HG02610 (cell line): ENCODE measurements around the gene PITPNM1.
"Not testable (repeated sequence)": the region's sequence is repeated elsewhere in the genome, so short reads cannot be mapped to it uniquely, and the experiment has no call there.

Source experiments
- ATAC-seq: cut with Tn5 transposase; IDR thresholded peaks from one replicate; pipeline ENCODE4 v1.9.1; 2021; ENCODE audit warnings: mild to moderate bottlenecking, moderate library complexity; ENCODE audit not compliant: unreplicated experiment

Gene PITPNM1

DNA sequence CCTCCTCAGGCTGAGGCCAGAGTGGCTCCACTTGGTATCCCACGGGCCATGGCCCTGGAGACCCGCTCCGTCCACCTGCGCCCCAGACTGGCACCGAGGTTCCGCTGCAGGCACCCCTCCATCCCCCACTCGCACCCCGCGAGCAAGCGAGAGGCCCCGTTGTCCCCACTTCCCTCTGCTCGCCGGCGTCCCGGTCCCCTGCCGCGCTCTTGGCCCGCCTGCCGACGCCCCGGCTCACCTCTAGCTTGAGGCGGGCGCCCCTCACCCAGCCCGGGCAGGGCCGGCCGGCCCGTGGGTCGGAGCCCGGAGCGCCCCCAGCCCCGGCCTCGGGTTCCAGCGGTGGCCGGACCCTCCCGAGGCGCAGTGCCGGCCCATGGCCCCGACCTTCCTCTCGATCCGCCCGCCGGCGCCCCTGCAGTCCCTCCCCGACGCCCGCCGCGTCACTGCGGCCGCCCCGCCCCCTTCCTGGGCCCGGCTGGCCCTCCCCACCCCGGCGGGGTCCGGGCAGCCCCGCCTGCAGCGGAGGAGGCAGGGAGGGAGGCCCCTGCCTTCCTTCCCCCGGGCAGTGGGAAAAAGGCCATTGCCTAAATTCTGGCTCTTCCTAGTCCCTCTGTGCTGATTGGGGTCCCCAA, at the start of gene PITPNM1:
Gene PITPNM1 (minus strand): TSS at position 414 of the 632 bp plus-strand sequence. CDS start 1,183 bp downstream, outside the sequence.
- ATAC-seq, result no peak

DNA sequence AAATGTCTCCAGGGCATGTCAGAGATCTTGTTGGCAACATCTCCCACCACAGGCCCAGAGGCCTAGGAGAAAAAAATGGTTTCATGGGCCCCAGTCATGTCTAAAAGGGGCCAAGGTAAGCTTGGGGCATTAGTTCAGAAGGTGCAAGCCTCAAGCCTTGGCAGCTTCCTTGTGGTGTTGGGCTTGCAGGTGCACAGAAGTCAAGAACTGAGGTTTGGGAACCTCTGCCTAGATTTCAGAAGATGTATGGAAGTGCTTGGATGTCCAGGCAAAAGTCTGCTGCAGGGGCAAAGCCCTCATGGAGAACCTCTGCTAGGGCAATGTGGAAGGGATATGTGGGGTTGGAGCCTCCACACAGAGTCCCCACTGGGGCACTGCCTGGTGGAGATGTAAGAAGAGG, 46.5 kb upstream of the PITPNM1 start:
- not testable (repeated sequence) for ATAC-seq

DNA sequence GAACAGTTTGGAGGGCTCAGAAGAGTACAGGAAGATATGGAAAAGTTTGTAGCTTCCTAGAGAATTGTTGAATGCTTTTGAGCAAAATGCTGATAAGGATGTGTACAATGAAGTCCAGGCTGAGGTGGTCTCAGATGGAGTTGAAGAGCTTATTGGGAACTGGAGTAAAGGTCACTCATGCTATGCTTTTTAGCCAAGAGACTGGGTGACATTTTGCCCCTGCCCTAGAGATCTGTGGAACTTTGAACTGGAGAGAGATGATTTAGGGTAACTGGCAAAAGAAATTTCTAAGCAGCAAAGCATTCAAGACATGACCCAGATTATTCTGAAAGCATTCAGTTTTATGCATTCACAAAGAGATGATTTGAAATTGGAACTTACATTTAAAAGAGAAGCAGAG, 46.0 kb upstream of the PITPNM1 start:
- ATAC-seq, result no peak

DNA sequence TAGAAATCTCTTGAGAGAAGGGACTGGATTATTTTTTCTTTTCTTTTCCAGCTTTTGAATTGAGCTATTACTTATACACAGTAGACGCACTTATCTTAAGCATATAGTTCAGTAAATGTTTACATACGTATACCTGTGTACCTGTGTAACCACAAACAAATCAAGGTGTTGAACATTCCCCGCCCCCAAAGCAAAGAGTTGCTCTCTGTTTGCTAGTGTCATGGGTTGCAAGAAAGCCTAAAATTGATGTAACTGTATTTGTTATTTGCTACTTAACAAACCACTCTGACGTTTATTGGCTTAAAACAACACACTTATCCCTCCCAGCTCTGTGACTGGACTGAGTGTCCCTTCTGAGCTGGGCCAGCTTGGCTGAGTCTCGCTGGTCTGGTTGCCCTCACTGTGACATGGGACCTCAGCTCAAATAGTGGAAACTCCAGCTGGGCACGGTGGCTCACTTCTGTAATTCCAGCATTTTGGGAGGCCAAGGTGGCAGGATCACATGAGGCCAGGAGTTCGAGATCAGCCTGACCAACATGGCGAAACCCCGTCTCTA, 43.5 kb upstream of the PITPNM1 start:
- no peak for ATAC-seq

DNA sequence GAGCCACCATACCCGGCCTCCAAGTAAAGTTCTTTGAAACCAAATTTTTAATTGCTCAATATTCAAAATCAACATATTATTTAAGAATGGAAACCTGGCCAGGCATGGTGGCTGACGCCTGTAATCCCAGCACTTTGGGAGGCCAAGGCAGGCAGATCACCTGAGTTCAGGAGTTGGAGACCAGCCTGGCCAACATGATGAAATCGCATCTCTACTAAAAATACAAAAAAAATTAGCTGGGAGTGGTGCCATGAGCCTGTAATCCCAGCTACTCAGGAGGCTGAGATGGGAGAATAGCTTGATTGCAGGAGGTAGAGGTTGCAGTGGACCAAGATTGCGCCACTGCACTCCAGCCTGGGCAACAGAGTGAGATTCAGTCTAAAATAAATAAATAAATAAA, 42.9 kb upstream of the PITPNM1 start:
- ATAC-seq, result not testable (repeated sequence)

DNA sequence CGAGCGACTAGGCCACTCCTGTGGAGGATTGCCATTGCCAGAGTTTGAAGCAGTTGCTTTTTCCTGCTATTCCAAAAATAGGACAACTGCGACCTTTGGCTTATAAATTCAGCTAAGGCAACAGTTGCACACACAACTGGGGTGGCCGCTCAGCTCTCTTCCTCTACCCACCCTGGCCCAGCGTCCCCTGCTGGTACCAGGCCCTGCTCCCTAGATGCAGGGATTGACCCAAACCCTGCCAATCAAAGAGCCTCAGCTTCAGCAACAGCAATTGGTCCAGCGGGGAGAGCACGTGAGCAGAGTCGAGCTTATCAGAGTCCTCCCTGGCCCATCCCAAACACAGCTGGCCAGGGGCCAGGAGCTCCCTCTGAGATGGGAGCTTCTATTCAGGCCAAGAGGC, 40.1 kb upstream of the PITPNM1 start:
- ATAC-seq, result no peak

DNA sequence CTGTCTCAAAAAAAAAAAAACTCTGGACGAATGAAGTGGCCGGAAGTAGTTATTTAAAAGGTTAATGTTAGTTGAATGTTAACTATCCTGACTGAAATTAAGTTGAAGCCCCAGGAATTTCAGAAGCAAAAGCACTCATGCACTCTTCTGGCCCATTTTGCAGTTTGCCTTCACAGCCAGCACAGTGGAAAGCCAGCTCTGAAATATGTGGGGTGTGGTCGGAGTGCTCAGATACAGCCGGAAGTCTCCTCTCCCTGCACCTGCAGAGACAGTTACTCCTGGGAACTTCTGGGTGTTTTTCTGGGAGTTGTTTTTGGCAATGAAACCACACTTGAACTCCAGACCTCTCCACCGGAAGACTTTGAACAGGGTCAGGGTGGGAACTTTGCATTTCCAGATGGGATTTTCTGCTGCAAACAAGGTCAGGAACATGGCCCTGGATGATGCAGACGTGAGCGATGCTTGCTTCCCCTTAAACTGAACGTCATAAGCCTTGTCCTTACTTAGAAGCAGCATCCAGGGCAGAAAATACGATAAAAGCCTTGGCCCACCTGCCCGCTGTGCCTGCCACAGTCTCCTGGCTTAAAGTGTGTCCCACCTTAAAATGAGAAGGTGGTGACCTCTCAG, 39.6 kb upstream of the PITPNM1 start:
- ATAC-seq, result no peak

DNA sequence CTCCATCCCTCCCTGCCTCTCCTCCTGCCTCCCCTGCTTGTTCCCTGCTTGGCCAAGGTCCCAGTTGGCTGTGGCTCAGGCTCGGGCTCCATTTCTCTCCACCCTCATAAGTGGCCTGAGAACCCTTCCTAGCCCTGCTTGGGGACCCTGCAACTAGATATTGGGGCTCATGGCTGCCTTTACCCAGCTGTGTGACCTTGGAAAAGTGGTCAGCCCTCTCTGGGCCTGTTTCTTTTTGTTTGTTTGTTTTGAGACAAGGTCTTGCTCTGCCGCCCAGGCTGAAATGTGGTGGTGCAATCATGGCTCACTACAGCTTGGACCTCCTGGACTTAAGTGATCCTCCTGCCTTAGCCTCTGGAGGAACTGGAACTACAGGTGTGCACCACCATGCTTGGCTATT, 38.4 kb upstream of the PITPNM1 start:
- ATAC-seq, result no peak

DNA sequence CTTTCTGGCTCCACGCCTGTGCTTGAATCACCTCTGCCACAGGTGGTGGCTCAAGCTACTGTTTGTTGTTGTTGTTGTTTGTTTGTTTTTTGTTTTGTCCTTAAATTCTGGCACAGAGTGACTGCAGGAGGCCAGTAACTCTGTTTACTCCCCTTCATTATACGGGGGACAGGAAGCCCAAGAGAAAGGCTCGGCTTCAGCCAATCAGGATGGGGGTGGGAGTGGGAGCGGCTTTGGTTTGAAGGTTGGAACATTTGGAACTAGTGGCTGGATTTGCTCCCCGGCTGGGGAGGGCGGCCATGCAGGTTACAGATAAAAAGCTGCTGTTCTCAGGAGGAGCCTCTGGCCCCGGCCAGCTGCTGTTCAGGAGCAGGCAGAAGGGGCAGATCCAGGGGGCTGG, 37.8 kb upstream of the PITPNM1 start:
- ATAC-seq, result no peak

DNA sequence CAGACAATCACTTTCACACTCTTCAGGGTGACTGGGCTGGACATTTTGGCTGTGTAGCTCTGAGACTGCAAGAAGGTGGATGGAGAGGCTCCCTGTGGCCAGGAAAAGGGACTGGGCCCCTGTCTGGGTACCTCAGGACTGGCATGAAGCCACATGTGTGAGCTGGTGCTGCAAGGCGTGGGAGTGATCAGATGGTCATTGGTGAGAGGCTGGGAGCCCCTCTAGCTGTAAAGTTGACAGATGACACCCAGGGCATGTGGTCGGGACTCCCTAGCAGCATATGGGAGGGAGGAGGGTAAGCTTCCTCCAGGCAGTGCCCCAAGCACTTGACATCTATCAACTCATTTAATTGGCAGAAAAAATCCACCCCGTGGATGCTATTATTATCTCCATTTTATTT, 37.0 kb upstream of the PITPNM1 start:
- no peak for ATAC-seq

DNA sequence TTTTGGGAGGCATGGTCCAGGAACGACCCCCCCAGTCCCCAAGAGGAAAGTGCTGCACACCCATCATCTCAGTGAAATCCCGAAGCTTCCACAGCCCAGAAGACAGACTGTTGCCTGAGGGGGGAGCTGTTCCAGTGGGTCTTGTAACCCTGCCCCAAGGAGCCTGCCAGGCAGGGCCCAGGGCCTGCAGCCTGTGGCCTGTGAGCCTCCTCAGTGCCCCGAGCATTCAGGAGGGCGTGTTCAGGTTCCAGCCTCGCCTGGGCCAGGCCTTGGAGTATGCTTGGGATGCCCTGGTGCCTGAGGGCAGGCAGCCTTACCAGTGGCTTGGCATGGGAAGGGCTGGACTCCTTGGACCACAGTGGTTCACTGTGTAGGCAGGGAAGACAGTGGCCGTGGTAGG, 36.0 kb upstream of the PITPNM1 start:
- ATAC-seq, result no peak

DNA sequence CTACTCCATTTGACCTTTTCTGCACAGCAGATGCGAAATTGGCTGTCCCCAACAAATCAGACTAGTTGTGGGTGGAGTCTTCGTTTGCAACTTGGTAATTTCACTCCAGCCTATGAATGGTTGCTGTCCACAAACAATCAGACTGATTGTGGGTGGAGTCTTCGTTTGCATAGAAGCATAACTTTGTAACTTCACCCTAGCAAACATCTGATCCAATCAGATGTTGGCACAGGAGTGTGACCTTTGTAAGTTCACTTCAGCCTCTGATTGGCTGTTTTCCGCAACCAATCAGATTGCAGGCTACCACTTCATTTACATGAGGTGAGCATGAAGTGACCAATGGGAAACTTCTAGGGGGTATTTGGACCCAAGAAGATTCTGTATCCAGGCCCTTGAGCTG, 34.4 kb upstream of the PITPNM1 start:
- ATAC-seq, result no peak

DNA sequence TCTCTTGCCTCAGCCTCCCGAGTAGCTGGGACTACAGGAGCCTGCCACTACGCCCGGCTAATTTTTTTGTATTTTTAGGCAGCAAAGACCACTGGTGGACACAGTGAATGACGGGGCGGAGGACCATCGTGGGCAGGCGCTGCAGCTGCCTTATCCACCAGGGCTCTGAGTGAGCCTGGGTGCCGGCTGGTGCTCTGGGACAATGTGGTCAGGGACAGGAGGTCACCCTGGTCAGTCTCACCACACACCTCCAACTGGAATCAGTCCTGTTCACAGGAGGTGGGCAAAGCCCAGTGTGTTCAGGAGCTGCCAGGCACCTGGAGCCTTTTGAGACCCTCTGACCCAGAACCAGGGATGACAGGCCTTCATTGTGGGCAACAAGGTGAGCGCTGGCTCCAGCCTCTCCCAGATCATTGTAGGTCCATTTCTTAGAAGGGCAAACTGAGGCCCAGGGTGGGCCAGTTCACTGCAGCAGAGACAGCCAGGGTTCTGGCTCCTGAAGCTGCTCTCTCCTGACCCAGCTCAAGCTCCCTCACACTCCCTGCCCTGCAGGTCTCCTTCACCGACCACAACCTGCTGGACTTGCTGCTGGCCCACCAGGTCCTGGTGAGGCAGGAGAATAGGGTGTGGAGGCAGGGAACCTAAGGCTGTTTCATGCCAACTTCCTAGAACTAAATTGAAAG, 33.8 kb upstream of the PITPNM1 start:
- ATAC-seq, result no peak

DNA sequence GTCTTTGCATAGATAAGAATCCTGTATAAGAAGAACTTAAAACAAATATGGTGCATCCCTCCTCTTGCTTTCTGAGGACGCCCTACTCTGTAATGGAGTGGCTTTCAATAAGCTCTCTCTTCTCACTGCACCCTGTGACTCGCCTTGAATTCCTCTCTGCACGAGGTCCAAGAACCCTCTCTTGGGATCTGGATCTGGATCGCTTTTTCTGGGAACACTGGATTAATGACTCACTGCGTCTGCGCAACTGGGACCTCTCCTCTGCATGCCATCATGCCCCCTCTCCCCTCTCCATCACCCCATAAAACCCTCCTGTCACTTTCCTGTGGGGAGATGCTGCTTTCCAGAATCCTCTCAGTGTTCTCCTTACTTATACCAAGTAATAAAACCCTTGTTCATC, 33.1 kb upstream of the PITPNM1 start:
- no peak for ATAC-seq

DNA sequence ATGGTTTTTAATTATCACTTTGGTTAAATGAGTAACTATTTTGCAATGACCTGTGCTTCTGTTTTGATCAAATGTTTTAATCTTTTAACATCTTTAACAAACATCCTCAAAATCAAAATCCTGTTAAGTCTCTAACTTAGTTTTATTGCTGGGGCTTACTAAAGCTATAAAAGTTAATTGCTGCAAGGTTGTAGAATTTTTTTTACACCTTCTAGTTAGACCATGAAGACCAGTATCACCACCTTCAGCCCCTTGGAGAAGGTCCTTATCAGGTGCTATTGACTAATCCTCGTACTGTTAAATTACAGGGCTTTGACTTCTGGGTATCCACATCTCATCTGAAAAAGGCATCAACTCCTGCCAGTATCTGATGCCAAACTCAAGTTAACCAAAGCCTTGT, 30.4 kb upstream of the PITPNM1 start:
- ATAC-seq, result no peak

DNA sequence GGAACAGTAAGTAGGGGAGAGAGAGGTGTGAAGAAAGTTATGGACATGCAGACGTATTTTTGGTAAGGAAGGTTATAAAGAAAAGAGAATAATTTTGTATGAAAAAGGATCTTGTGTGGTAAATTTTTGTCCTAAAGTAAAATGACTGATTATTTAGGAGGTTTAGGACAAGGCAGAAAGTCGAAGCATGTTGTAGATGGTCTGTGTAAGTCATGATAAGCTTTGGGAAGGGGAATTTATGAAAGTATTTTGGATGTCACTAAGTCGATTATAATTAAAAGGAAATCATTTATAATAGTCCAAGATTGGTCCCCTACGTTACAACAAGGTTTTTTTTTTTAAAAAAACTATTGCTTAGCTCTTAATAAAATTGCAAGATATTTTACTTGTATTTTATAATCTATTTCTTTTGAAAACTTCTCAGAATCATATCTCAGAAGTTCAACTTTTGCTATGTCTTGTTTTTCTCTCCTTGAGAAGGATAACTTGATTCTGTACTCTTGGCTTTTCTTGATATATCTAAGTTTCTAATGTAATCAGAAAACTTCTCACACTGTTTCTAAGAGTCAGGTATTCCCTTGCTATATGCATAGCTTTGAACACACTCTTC, 29.0 kb upstream of the PITPNM1 start:
- no peak for ATAC-seq

DNA sequence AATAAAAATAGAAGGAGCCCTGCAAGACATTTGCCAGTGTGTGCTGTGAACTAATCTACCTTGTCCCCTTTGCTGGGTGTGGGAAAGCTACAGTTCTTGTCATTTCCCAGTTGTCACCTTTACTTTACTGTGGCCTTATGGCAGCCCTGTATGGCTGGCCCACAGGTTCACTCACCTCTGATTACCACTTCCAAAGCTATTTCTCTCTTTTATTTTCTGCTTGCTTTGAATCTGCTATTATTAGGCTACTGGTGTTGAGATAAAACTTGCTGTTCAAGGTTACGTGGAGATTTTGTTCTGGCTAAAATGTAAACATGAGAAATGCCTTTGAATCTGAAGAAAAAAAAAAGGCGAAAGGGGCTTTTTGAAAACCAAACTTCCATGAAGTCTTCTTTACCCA, 27.7 kb upstream of the PITPNM1 start:
- no peak for ATAC-seq

DNA sequence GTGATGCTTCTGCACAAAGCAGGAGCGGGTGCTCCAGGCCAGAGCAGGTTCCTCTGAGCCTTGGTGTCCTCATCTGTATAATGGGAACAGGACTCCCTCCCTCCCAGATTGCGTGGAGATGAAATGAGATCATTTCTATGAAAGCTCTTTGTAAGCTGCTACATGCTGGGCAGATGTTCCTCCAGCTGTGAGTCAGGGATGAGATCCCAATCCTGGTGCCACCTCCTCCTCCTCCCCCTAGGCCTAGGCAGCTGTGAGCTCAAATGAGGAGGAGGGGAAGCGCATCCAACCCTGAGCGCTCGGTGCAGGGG, 25.1 kb upstream of the PITPNM1 start:
- ATAC-seq, result no peak

DNA sequence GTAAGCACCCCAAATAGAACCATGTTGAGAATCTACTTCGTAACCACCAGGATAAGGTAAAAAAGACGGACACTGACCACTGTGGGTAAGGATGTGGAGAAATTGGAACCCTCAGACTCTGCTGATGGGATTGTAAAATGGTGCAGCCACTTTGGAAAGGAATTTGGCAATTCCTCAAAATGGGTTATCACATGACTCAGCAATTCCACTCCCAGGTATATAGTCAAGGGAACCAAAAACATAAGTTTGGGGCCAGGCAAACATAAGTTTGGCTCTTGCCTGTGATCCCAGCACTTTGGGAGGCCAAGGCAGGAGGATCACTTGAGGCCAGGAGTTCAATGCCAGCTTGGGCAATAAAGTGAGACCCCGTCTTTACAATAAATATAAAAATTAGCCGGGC, 23.2 kb upstream of the PITPNM1 start:
- ATAC-seq, result no peak

DNA sequence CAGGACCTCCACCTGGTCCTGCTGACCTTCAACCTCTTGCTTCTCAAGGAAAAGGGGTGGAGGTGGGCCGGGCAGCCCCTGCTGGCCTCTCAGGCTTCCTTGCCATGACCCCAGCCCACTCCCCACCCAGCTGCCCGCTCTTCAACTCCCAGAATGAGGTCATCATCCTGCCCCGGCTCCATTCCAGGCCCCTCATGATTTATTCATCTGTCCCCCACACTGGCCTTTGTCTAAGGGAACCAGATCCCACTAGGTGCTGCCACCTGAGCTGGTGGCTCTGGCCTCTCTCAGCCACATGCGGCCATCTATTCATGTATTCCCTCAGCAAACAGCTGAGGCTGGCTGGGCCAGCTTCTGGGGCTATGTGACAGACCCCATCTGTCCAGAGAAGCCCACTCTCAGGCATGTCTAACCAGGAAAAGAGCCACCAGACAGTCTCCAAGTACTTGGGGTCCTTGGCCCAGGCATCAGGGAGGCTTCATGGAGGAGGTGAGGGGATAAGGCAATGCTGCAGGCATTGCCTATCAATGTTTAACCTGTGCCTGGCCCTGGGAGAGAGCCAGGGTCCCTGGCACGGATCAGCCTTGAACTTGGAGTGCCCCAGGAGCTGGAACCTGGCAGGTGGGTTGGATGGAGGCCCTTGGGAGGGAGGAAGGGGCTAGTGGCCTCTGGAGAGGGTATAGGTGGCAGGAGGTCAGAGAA, 20.3 kb upstream of the PITPNM1 start:
- ATAC-seq, result no peak

DNA sequence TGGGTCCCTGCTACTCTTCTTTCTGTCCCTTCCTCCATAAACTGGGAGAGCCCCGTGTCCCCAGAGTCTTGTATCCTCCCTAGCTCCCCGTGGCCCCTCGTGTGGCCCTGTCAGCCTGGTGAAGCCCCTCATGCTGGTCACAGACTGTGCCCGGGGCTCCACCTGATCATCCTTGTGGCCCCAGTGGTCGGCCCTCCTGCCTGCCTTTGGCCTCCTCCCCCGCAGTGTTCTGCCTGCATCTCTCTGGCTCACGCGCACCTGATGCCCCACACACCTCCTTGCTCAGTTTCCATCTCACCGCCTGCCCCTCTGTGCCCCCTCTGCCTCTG, 19.3 kb upstream of the PITPNM1 start:
- no peak for ATAC-seq
